HepG2 (cell line): Measurements from ENCODE around the gene CCDC88B. TPM values are rescaled to one million over a fixed set of nuclear protein-coding genes. Genes with fewer than 3 reads are reported as not detected.
A peak's percentile ranks its signal among the peaks of the same experiment; 100 is the strongest.

Experiments used
- CBFB ChIP-seq: sonication (generic); formaldehyde crosslinking; IDR thresholded peaks from 2 replicates; pipeline ENCODE4 v1.4.0; 2020; ENCODE audit warnings: missing genetic modification reagents
- DPF2 ChIP-seq: sonication (generic); formaldehyde crosslinking; IDR thresholded peaks from 2 replicates; pipeline ENCODE4 v1.4.0; 2020; ENCODE audit warnings: mild to moderate bottlenecking, low read depth, missing genetic modification reagents, borderline replicate concordance
- HDAC6 ChIP-seq: fragments of 200-600 bp; sonication (generic); IDR thresholded peaks from 2 replicates; pipeline ENCODE4 v1.7.0; 2017; ENCODE audit warnings: mild to moderate bottlenecking, antibody characterized with exemption, low read length, low read depth
- HOXA3 ChIP-seq: sonication (generic); formaldehyde crosslinking; IDR thresholded peaks from 2 replicates; pipeline ENCODE4 v1.5.0; 2020; ENCODE audit warnings: missing genetic modification reagents
- JUND ChIP-seq: sonication (generic); formaldehyde crosslinking; IDR thresholded peaks from 2 replicates; pipeline ENCODE4 v1.8.0; 2022; ENCODE audit warnings: mild to moderate bottlenecking, missing genetic modification reagents
- MAFF ChIP-seq: IDR thresholded peaks from 2 replicates; pipeline ENCODE4 v1.6.1; 2011; ENCODE audit warnings: low read depth, low read length, improper control_type of control experiment
- MIXL1 ChIP-seq: IDR thresholded peaks from 2 replicates; pipeline ENCODE4 v1.6.1; 2016
- NCOA5 ChIP-seq: sonication (generic); formaldehyde crosslinking; IDR thresholded peaks from 2 replicates; pipeline ENCODE4 v1.4.0; 2020; ENCODE audit warnings: missing genetic modification reagents
- SIN3B ChIP-seq: fragments of 150-350 bp; IDR thresholded peaks from 2 replicates; pipeline ENCODE4 v1.6.1; 2014; ENCODE audit warnings: low read length
- SIX4 ChIP-seq: sonication (generic); formaldehyde crosslinking; IDR thresholded peaks from 2 replicates; pipeline ENCODE4 v1.4.0; 2020; ENCODE audit warnings: missing genetic modification reagents
- SOX13 ChIP-seq, 3 experiments: fragments of 450-650 bp in 1 of 3; sonication (generic) in 1 of 3; formaldehyde crosslinking in 1 of 3; IDR thresholded peaks in 2 of 3; conservative IDR thresholded peaks in 1 of 3; 2 replicates each; pipeline versions ENCODE4 v1.5.0 to v1.6.1; 2016 to 2020; ENCODE audit warnings: antibody characterized with exemption in 1 of 3, mild to moderate bottlenecking in 1 of 3, missing compliant biosample characterization in 1 of 3, missing genetic modification reagents in 1 of 3, moderate library complexity in 1 of 3
- YY1 ChIP-seq: IDR thresholded peaks from 2 replicates; pipeline ENCODE4 v1.6.1; 2011; ENCODE audit warnings: low read length, low read depth, moderate library complexity, mild to moderate bottlenecking; ENCODE audit not compliant: insufficient read depth, insufficient replicate concordance
- ZNF138 ChIP-seq: sonication (generic); formaldehyde crosslinking; IDR thresholded peaks from 2 replicates; pipeline ENCODE4 v1.5.0; 2020; ENCODE audit warnings: mild to moderate bottlenecking, low read depth, missing genetic modification reagents
- ZNF142 ChIP-seq: sonication (generic); formaldehyde crosslinking; IDR thresholded peaks from 2 replicates; pipeline ENCODE4 v1.4.0; 2020; ENCODE audit warnings: missing genetic modification reagents
- ZNF34 ChIP-seq: sonication (generic); formaldehyde crosslinking; IDR thresholded peaks from 2 replicates; pipeline ENCODE4 v1.4.0; 2020; ENCODE audit warnings: mild to moderate bottlenecking, missing genetic modification reagents, borderline replicate concordance
- ZNF569 ChIP-seq: sonication (generic); formaldehyde crosslinking; IDR thresholded peaks from 2 replicates; pipeline ENCODE4 v1.5.0; 2020; ENCODE audit warnings: mild to moderate bottlenecking, missing genetic modification reagents, moderate library complexity, borderline replicate concordance
- ZNF619 ChIP-seq: sonication (generic); formaldehyde crosslinking; IDR thresholded peaks from 2 replicates; pipeline ENCODE4 v1.4.0; 2020; ENCODE audit warnings: mild to moderate bottlenecking, missing genetic modification reagents
- ZNF713 ChIP-seq: sonication (generic); formaldehyde crosslinking; IDR thresholded peaks from 2 replicates; pipeline ENCODE4 v1.4.0; 2020; ENCODE audit warnings: mild to moderate bottlenecking, missing genetic modification reagents
- polyA plus RNA-seq, 8 experiments: library from polyadenylated mRNA; depleted of rRNA in 3 of 8; stranded (reverse) in 7 of 8; unstranded in 1 of 8; fragments of >200 nt; fragmentation: Illumina TruSeq in 4 of 8; extraction: Trizol in 4 of 8; gene quantifications; 2 replicates each; pipeline versions ENCODE4 v1.2.1 to v1.2.3, GENCODE V29; 2011 to 2016; ENCODE audit warnings: low read depth in 4 of 8, missing spikeins in 1 of 8, mixed read lengths in 1 of 8; ENCODE audit not compliant: insufficient read depth in 1 of 8
- total RNA-seq, 5 experiments: library from RNA; depleted of rRNA; stranded (reverse); fragments of >200 nt; fragmentation: Illumina TruSeq; extraction: Trizol; gene quantifications; 2 replicates each; pipeline ENCODE4 v1.2.3, GENCODE V29; 2016; ENCODE audit warnings: low read depth in 1 of 5
- TF ChIP-seq, protein P1 (sequence below): sonication (generic); formaldehyde crosslinking; IDR thresholded peaks from 2 replicates; pipeline ENCODE4 v1.8.0; 2022; ENCODE audit warnings: mild to moderate bottlenecking, missing genetic modification reagents
- TF ChIP-seq, protein P2 (sequence below): sonication (generic); formaldehyde crosslinking; IDR thresholded peaks from 2 replicates; pipeline ENCODE4 v1.4.0; 2020; ENCODE audit warnings: missing genetic modification reagents
- TF ChIP-seq, protein P3 (sequence below): sonication (generic); formaldehyde crosslinking; IDR thresholded peaks from 2 replicates; pipeline ENCODE4 v1.8.1; 2023; ENCODE audit warnings: missing genetic modification reagents, mild to moderate bottlenecking, borderline replicate concordance

The CCDC88B gene
- total and polyA plus RNA-seq, 2 of the 13 experiments (the other 11 are each of a cell fraction or from before 2014, with no cell fraction given): 3.6 to 4.8 TPM

DNA sequence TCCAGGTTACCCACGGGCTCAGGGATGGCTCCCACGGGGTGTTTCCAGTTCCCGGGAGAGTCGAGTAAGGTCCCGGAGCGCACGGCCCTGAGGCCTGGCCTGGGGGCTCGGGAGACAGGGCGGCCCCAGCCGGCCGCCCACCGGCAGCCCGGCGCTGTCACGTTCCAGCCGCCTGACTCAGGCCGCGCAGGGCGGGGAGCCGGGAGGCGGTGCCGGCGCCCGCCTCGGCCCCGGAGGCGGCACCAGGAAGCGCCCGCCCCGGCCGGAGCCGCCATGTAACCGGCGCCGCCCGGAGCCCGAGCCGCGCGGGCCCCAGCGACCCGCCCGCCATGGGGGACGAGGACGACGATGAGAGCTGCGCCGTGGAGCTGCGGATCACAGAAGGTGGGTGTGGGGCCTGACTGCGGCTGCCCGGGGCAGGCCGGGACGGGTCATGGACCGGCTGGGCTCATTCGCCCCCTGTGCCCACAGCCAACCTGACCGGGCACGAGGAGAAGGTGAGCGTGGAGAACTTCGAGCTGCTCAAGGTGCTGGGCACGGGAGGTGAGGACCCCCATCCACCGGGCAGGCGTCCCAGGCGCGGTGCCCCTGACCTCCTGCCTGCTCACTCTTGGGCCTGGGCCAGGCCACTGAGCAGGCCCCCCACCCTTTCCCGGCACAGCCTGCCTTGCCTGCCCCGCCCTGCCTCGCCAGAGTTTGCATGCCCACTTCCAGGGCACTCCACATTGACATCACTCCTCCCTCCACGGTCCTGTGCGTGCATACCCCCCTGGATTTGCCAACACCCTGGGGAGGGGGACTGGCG lies 19.1 kb downstream of the CCDC88B start, which contains the start of gene RPS6KA4 (continued):
- TF ChIP-seq, protein P1, sequence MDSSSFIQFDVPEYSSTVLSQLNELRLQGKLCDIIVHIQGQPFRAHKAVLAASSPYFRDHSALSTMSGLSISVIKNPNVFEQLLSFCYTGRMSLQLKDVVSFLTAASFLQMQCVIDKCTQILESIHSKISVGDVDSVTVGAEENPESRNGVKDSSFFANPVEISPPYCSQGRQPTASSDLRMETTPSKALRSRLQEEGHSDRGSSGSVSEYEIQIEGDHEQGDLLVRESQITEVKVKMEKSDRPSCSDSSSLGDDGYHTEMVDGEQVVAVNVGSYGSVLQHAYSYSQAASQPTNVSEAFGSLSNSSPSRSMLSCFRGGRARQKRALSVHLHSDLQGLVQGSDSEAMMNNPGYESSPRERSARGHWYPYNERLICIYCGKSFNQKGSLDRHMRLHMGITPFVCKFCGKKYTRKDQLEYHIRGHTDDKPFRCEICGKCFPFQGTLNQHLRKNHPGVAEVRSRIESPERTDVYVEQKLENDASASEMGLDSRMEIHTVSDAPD: no peak
- TF ChIP-seq SIX4 (CRISPR knock-in tag) (no peak), SOX13 (IDR thresholded peaks at IDR 0.05) (no peak), SOX13 (CRISPR knock-in tag; conservative IDR thresholded peaks at IDR 0.05 in 1 of 2, IDR thresholded peaks at IDR 0.05 in 1 of 2) (no peak), MIXL1 (CRISPR knock-in tag) (no peak), CBFB (CRISPR knock-in tag) (no peak), ZNF138 (CRISPR knock-in tag) (peak; percentile 67; the same call in 1 of the 2 replicates), ZNF142 (CRISPR knock-in tag) (no peak), ZNF569 (CRISPR knock-in tag) (no peak), ZNF619 (CRISPR knock-in tag) (peak; percentile 63; the same call in 1 of the 2 replicates), SIN3B (no peak), ZNF34 (CRISPR knock-in tag) (no peak), MAFF (no peak), HOXA3 (CRISPR knock-in tag) (no peak; the same call in 1 of the 2 replicates), HDAC6 (no peak), DPF2 (no peak), YY1 (peak; percentile 84), ZNF713 (CRISPR knock-in tag) (no peak), JUND (CRISPR knock-in tag) (no peak), NCOA5 (no peak)
- TF ChIP-seq, protein P2, sequence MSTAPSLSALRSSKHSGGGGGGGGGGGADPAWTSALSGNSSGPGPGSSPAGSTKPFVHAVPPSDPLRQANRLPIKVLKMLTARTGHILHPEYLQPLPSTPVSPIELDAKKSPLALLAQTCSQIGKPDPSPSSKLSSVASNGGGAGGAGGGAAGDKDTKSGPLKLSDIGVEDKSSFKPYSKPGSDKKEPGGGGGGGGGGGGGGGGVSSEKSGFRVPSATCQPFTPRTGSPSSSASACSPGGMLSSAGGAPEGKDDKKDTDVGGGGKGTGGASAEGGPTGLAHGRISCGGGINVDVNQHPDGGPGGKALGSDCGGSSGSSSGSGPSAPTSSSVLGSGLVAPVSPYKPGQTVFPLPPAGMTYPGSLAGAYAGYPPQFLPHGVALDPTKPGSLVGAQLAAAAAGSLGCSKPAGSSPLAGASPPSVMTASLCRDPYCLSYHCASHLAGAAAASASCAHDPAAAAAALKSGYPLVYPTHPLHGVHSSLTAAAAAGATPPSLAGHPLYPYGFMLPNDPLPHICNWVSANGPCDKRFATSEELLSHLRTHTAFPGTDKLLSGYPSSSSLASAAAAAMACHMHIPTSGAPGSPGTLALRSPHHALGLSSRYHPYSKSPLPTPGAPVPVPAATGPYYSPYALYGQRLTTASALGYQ (CRISPR knock-in tag): no peak
- TF ChIP-seq, protein P3, sequence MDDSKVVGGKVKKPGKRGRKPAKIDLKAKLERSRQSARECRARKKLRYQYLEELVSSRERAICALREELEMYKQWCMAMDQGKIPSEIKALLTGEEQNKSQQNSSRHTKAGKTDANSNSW (CRISPR knock-in tag): no peak
